ENCODE data around the gene IL1RAPL1.

Gene IL1RAPL1

DNA sequence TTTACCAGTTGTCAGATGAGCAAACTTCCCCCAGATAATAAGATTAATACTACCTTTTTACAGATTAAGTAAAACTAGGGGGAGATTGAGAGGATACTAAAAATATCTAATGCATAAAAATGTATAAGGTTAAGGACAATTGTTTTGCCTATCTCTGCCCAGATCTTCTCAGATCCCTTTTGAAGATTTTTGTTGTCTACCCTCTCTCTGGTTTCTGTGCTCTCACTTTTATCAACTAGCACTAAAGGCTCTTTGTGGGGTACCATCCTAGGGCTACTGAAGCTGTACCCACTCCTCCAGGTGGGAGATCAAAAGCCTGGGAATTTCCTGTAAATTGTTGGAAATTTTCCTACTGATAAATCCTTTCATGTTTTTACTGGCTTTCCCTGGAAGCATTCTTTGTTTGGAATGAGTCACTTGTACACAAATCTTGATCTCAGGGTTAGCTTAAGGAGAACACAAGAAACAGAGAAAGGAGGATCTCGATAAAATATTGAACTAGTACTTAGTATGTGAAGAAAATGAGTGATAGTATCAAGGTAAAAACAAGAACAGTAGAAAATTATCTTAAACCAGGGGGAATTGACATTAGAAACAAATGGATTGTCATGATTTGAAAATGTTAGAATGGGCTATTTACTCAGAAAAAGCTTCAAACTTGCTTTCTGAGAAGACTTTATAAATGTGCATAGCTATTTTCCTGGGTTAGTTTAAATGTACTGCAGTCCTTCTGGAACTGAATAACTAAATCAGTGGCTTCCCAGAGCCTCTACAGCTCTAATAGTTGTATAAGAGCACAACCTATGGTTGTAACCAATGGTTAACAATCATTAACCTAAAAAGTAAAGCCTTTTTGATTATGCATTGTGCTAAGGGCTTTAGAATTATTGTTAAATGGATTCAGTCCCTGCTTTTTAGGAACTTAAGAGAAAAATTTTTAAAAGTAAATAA is 948.2 kb downstream of the IL1RAPL1 start:
- peak; percentile 2 for DNase-seq (ENCODE audit: low spot score)

- DNase-seq (ENCODE audit: low spot score) = no peak
These were observed 953.8 kb downstream of the IL1RAPL1 start for GRCh38 chrX:29541038-29541437.

GRCh38 chrX:29542152-29542551 is 954.9 kb downstream of the IL1RAPL1 start:
- DNase-seq (ENCODE audit: low spot score) = no peak

DNA sequence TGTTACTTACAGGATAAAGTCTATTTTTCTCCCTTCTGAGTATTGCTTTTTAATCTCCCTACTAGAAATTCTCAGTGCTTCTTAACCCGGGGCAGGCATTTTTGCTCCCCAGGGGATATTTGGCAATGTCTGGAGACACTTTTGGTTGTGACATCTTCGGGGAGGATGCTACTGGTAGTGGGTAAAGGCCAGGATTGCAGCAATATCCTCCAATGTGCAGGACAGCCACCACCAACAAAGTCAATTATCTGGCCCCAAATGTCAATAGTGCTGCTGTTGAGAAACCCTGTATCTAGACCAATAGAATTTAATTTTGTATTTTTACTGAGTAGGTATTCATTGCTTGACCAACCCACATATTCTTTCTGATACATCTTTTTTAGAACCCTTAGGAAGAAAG is 958.6 kb downstream of the IL1RAPL1 start:
- DNase-seq (ENCODE audit: low spot score) = no peak

DNA sequence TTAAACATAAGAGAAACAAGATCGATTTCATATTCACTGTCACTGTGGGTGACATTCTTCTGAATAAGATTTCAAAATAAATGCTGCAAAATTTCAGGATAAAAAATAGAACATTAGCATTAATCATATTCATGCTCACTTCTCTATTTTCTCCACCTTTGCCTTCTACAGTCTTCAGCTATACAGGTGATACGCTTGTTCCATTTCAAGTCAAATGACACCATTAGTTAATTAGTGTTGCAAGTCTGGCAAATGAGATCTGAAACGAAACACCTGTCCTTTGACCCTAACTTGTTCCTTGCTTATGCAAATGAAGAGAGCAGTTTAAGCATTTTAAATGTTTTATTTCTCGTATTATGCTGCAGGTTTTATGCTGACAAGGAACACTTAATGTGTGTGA is 960.6 kb downstream of the IL1RAPL1 start:
- no peak for DNase-seq (ENCODE audit: low spot score)

DNA sequence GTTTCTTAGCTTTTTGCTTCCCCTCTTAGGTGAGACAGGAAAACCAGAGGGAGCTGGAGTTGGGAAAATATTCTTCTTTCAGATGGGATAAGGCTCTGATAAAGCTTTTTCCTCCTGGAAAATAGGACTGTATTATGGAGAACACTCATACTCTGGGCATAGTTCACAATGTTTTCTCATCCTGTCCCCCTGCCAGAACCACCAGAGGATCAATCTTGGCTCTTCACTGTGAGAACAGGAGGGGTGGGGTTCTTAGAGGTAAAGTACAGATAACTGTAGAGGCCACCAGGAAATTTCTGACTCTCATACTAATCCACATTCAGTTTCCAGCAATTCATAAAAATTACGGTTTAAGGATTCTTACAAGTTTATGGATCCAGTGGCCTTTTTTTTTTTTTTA is 966.3 kb downstream of the IL1RAPL1 start:
- DNase-seq (ENCODE audit: low spot score) = no peak

DNA sequence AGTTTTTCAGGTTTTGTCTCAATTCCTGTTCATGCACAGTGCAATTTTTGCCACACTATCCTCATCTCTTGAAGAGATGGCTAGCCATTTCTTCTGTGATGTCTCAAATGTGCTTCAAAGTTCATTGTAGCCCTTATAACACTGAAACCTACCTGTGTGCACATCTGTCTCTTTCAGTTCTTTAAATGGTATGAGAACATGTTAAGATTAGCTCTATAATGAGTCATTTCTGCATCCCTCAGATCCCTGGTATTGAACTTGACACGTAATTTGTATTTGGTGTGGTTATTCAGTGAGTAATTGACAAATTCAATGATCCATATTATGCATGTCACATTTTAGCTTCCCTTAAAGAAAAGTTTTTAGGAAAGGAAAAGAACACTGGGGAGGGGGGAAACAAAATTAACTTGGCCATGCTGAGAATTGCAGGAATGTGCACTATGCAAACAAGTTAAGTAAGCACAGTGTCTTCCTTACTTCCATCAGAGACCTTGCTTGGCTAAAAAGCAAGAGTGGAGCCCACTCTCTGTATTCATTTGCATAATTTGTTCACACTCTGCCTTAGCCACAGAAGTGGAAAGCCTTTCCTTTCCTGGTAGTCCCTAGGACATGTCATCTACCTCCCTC is 968.3 kb downstream of the IL1RAPL1 start:
- DNase-seq (ENCODE audit: low spot score) = no peak

DNA sequence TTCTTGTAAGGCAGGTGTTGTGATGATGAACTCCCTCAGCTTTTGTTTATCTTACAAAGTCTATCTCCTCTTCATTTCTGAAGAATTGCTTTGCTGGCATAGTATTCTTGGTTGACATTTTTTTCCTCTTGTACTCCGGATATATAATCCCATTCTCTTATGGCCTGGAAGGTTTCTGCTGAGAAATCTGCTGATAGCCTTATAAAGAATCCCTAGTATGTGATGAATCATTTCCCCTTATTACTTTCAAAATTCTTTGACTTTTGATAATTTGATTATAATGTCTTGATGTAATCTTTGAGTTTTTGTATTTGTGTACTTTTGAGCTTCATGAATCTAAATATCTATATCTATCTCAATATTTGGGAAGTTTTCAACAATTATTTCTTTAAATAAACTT is 972.8 kb downstream of the IL1RAPL1 start:
- no peak for DNase-seq (ENCODE audit: low spot score)

- DNase-seq (ENCODE audit: low spot score) = no peak
These were observed 974.2 kb downstream of the IL1RAPL1 start for GRCh38 chrX:29561417-29561816.

- DNase-seq (ENCODE audit: low spot score) = no peak
These were observed 993.3 kb downstream of the IL1RAPL1 start for GRCh38 chrX:29580560-29580959.

DNA sequence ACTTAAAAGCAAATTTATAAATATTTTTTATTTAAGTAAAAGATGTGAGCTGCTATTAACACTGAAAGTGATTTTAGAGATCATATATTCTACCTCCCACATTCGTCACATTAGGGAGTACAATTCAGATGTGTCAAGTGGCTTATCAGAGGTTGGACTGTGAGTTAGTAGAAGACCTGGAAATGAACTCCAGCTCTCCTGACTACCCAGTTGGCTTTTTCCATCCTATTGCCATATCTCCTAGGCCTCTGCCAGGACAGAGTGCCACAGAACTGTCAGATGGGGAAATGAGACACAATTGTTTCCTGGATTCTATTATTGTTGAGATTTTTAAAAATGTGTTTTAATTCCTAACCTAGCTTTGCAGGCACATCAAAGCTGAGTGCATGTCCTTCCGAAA is 994.0 kb downstream of the IL1RAPL1 start:
- DNase-seq (ENCODE audit: low spot score) = no peak

DNA sequence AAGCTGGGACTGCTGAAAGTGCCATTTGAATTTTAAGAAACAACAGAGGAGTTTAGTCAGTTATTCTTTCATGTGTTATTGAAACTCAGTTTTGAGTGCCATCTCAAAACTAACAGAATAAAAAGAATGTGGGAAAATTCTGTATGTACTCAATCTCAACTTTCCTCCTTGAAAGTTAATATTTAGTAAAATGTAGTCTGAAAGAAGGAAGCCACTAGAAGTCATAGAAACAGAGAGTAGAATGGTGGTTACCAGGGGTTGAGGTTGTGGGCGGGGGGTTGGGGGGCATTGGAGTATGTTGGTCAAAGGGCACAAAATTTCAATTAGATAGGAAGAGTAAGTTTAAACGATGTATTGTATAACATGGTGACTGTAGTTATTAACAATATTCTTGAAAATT is 999.9 kb downstream of the IL1RAPL1 start:
- DNase-seq (ENCODE audit: low spot score) = no peak

- no peak for DNase-seq (ENCODE audit: low spot score)
These were observed 1003.7 kb downstream of the IL1RAPL1 start for GRCh38 chrX:29590921-29591320.

- DNase-seq (ENCODE audit: low spot score) = no peak
These were observed 1017.1 kb downstream of the IL1RAPL1 start for GRCh38 chrX:29604381-29604780.

- no peak for DNase-seq (ENCODE audit: low spot score)
These were observed 1030.0 kb downstream of the IL1RAPL1 start for GRCh38 chrX:29617276-29617675.

DNA sequence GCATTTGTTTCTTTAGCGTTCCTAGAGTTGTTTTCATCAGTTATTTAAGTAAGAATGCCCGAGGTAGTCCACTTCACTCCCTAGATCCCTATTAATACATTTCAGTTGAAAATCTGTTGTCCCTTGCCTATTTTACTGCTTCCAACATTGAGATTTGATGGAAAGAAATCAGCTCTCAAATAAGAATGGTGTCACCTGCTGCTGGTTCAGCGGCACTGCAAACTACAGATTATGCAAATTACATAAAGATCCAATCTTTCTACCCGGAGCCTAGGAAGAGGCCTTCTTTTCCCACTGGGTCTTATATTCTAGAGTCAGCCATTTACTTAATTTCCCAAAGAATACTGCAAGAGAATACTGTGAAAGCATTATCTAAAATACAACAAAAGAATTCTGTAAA is 1030.5 kb downstream of the IL1RAPL1 start:
- no peak for DNase-seq (ENCODE audit: low spot score)

DNA sequence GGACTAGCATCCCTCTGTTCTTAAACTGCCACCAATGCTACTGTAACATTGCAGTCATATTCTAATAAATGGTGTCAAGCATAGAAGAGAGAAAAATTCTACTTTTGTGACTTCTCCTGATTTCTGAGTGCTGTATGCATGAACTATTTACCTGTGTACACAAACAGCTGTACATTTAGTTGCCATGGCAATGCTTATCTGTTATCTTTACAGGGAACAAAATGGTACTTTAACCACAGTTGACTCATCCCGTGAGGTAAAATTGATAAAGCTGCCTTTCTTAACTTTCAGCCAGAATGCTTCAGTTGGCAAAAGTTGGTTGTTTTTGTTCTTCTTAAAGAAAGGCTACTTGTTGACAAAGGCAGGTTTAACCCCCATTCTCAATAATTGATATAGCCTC is 1040.6 kb downstream of the IL1RAPL1 start:
- no peak for DNase-seq (ENCODE audit: low spot score)

DNA sequence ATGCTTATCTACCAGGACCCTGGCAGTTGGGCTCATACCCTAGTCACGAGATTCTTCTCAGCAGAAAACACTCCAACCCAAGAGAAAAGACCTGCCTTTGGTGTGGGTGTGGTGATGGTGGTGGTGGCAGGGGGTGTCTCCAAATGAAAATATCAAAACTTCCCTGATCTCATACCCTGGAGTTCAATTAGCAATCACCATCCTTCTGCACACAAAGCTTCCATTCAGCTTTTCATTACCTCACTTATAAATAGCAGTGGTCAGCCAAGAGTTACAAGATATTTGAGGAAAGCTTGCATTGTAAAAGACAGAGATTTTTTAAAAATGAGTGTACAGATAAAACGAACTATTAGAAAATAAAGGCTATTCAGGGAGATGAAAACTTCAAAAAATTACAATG is 1047.3 kb downstream of the IL1RAPL1 start:
- no peak for DNase-seq (ENCODE audit: low spot score)

DNA sequence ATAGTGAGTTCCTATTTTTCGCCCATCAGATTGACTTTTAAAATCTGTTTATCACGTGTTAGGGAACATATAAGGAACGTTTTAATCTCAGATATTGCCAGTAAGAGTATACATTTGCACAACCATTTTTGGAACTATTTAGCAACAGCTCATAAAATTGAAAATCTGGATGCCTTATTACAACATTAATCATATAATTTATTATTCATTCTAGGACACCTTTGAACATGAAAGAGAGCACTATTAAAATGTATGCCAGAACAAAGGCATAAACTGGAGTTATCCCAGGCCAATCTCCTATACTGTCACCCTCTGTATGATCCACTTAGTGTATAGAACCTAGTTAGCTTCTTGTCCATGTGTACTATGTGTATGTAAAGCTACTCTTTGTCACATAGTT is 1049.1 kb downstream of the IL1RAPL1 start:
- DNase-seq (ENCODE audit: low spot score) = no peak

- no peak for DNase-seq (ENCODE audit: low spot score)
These were observed 1052.9 kb downstream of the IL1RAPL1 start for GRCh38 chrX:29640106-29640505.

GRCh38 chrX:29641461-29641860 is 1054.2 kb downstream of the IL1RAPL1 start:
- DNase-seq (ENCODE audit: low spot score) = no peak

DNA sequence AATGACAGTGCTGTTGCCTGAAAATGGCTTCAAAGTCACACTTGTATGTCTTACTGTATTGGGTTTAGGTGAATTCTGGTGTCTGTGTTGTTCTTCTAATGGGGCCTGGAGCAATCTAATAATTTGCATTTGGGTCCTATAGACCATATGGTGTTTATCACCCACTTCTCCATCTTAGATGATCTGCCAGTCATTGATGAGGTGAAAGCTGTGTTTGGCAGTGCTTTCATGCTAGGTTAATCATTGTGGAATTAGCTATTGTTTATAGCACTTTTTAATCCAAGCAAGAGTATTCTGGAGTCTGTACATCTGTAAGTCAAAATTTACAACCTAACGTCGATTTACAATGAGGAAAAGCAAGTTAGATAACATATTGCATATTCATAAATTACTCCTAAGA is 1055.9 kb downstream of the IL1RAPL1 start:
- no peak for DNase-seq (ENCODE audit: low spot score)

DNA sequence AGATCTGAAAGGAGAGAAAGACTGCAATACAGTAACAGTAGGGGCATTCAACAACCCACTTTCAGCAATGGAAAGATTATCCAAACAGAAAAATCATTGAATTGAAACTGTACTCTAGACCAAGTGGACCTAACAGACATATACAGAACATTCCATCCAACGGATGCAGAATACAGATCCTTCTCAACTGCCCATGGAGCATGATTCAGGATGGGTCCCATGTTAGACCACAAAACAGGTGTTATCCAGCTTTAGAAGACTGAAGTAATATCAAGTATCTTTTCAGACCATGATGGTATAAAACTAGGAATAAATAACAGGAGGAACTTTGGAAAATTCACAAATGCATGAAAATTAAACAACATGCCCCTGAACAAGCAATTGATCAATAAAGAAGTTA is 1060.9 kb downstream of the IL1RAPL1 start:
- DNase-seq (ENCODE audit: low spot score) = no peak

GRCh38 chrX:29652484-29652883 is 1065.2 kb downstream of the IL1RAPL1 start:
- DNase-seq (ENCODE audit: low spot score) = no peak
